Activated CD4-positive, CD25-positive, alpha-beta regulatory T cell treated with anti-CD3 and anti-CD28 coated beads, Interleukin-2, amount 50 U/mL, for 16 hours (primary cell): ENCODE measurements around the gene ADAMTS2.

Source experiments
- DNase-seq: peaks from one replicate; pipeline ENCODE4 v3.0.0-alpha.2; 2020; ENCODE audit warnings: low read depth, low spot score

The ADAMTS2 gene

GRCh38 chr5:179232091-179232735 is 113.0 kb downstream of the ADAMTS2 start:
- no peak for DNase-seq

GRCh38 chr5:179231309-179231708 is 114.0 kb downstream of the ADAMTS2 start:
- DNase-seq = no peak

GRCh38 chr5:179230061-179230461 is 115.2 kb downstream of the ADAMTS2 start:
- DNase-seq = no peak

GRCh38 chr5:179229331-179229831 is 115.9 kb downstream of the ADAMTS2 start:
- no peak for DNase-seq

GRCh38 chr5:179228341-179229121 is 116.7 kb downstream of the ADAMTS2 start:
- no peak for DNase-seq

- no peak for DNase-seq
Measured at GRCh38 chr5:179227580-179228311, 117.5 kb downstream of the ADAMTS2 start.

GRCh38 chr5:179227229-179227579 is 118.1 kb downstream of the ADAMTS2 start:
- DNase-seq = no peak

GRCh38 chr5:179226696-179227095 is 118.6 kb downstream of the ADAMTS2 start:
- DNase-seq = no peak

GRCh38 chr5:179225387-179225786 is 119.9 kb downstream of the ADAMTS2 start:
- DNase-seq = no peak

GRCh38 chr5:179224741-179225140 is 120.5 kb downstream of the ADAMTS2 start:
- DNase-seq = no peak

GRCh38 chr5:179223961-179224360 is 121.3 kb downstream of the ADAMTS2 start:
- no peak for DNase-seq

- no peak for DNase-seq
Measured at GRCh38 chr5:179223528-179223927, 121.7 kb downstream of the ADAMTS2 start.

GRCh38 chr5:179222246-179223017 is 122.8 kb downstream of the ADAMTS2 start:
- no peak for DNase-seq

- no peak for DNase-seq
Measured at GRCh38 chr5:179221877-179222220, 123.4 kb downstream of the ADAMTS2 start.

- DNase-seq = no peak
Measured at GRCh38 chr5:179221196-179221876, 123.9 kb downstream of the ADAMTS2 start.

GRCh38 chr5:179220716-179221115 is 124.5 kb downstream of the ADAMTS2 start:
- DNase-seq = no peak

- DNase-seq = no peak
Measured at GRCh38 chr5:179219661-179220620, 125.3 kb downstream of the ADAMTS2 start.

GRCh38 chr5:179218943-179219330 is 126.3 kb downstream of the ADAMTS2 start:
- no peak for DNase-seq

- no peak for DNase-seq
Measured at GRCh38 chr5:179217956-179218942, 127.0 kb downstream of the ADAMTS2 start.
